ENCODE measurements around the gene CDK5RAP3.

The CDK5RAP3 gene

DNA sequence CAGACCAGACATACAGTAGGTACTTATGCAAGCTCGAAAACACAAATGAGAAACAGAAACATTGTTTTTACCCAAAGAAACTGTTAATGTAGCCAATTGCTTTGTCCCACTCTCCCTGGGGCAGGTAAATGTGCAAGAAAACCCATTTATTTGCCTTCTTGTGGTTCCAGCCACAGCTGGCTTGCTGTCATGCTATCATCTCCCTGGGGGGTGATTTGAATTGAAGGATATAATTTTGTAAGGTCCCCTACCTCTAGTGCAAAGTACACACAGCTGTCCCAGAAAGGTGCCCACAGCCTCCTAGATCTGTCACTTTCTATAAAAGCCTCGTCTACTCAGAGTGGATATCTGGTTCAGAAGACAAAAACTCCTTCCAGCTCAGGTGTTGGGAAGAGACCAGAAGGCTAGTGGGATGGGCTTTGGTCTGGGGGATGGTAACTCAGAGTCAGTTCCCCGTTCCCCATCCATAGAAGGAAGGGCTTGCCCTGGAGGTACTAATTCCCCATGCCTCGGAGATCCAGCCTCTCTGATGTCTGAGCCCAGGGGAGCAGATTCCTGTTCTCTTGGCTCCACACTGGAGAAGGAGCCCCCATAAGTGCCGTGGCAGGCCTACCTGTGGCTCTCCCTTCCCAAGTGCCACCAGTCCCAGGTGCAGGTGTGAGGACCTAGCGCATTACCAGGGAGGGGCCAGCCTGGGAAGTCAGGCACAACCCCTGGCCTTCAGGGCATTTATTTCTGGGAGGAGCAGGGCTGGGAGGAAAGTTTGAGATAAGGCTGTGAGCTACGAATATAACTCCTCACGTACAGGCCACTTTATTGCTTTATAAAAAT is 10.9 kb upstream of the CDK5RAP3 start (continued):
- TF ChIP-seq IKZF3 (tag by site-specific recombination; IDR thresholded peaks at IDR 0.05): 0 out of 2 replicates have a peak, but pooled peaks have one; percentile 28
- TF ChIP-seq PRDM6 (tag by site-specific recombination; IDR thresholded peaks at IDR 0.05): no peak
- TF ChIP-seq SP2 (tag by site-specific recombination; IDR thresholded peaks at IDR 0.05): no peak

- Histone ChIP-seq H3K4me1 (ENCODE audit: control insufficient read depth, insufficient read depth, low read length) (peaks cover 24% of the 10 kb centered on the region), H3K9me3 (ENCODE audit: control insufficient read depth, insufficient read depth, low read depth, low read length) (no peaks in the 10 kb centered on the region), H3K36me3 (ENCODE audit: control insufficient read depth in 2 of 2, insufficient read depth in 1 of 2, low read length in 2 of 2) (no peaks in the 10 kb centered on the region), H3K27ac (ENCODE audit: extremely low read depth, low read depth, low read length) (no peak overlapping the region), H3K4me3 (ENCODE audit: low read depth, low read length) (no peak overlapping the region)
- ChIA-PET CTCF (interaction anchor here (0.6 to 22.4 kb wide), 6 partner anchors 13 to 1425 kb away, joined by 3 to 592 read pairs (median 3); partner anchors contain the start of genes CDK5RAP3 and SP6), POLR2A (interaction anchor here (0.8 kb wide), 1 partner anchor 9 kb away, joined by 5 read pairs; the partner anchor contains the start of gene CDK5RAP3)
- TF ChIP-seq, protein P1, sequence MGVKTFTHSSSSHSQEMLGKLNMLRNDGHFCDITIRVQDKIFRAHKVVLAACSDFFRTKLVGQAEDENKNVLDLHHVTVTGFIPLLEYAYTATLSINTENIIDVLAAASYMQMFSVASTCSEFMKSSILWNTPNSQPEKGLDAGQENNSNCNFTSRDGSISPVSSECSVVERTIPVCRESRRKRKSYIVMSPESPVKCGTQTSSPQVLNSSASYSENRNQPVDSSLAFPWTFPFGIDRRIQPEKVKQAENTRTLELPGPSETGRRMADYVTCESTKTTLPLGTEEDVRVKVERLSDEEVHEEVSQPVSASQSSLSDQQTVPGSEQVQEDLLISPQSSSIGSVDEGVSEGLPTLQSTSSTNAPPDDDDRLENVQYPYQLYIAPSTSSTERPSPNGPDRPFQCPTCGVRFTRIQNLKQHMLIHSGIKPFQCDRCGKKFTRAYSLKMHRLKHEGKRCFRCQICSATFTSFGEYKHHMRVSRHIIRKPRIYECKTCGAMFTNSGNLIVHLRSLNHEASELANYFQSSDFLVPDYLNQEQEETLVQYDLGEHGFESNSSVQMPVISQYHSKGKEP (tag by site-specific recombination; IDR thresholded peaks at IDR 0.05): no peak
- TF ChIP-seq ZNF623 (tag by site-specific recombination; IDR thresholded peaks at IDR 0.05) (no peak), ZSCAN4 (tag by site-specific recombination; IDR thresholded peaks at IDR 0.05) (no peak), ZXDB (tag by site-specific recombination; IDR thresholded peaks at IDR 0.05) (no peak), ZNF426 (tag by site-specific recombination; IDR thresholded peaks at IDR 0.05) (no peak), ZNF354C (tag by site-specific recombination; IDR thresholded peaks at IDR 0.05; ENCODE audit: borderline replicate concordance, low read depth) (no peak), TCF7L2 (IDR thresholded peaks at IDR 0.05; ENCODE audit: borderline replicate concordance, low read depth, low read length) (no peak), BCL11B (tag by site-specific recombination; IDR thresholded peaks at IDR 0.05; ENCODE audit: low read depth) (no peak), ZNF292 (tag by site-specific recombination; IDR thresholded peaks at IDR 0.05; ENCODE audit: borderline replicate concordance, low read depth) (no peak), ZNF169 (tag by site-specific recombination; IDR thresholded peaks at IDR 0.05) (no peak)
Observed at GRCh38 chr17:47961406-47961805, 9.5 kb upstream of the CDK5RAP3 start.

GRCh38 chr17:47962901-47963300 is 8.0 kb upstream of the CDK5RAP3 start:
- Histone ChIP-seq H3K36me3 (ENCODE audit: control insufficient read depth in 2 of 2, insufficient read depth in 1 of 2, low read length in 2 of 2) (no peaks in the 10 kb centered on the region), H3K27ac (ENCODE audit: extremely low read depth, low read depth, low read length) (no peak overlapping the region), H3K9me3 (ENCODE audit: control insufficient read depth, insufficient read depth, low read depth, low read length) (no peaks in the 10 kb centered on the region), H3K4me1 (ENCODE audit: control insufficient read depth, insufficient read depth, low read length) (peaks cover 13% of the 10 kb centered on the region), H3K4me3 (ENCODE audit: low read depth, low read length) (no peak overlapping the region)
- POLR2A ChIA-PET: no interaction called here
- TF ChIP-seq ZNF132 (tag by site-specific recombination; IDR thresholded peaks at IDR 0.05; ENCODE audit: borderline replicate concordance) (no peak), ZNF416 (tag by site-specific recombination; IDR thresholded peaks at IDR 0.05) (no peak), ZFHX2 (tag by site-specific recombination; conservative IDR thresholded peaks at IDR 0.05) (no peak), ZNF48 (tag by site-specific recombination; IDR thresholded peaks at IDR 0.05) (no peak), ZNF157 (tag by site-specific recombination; IDR thresholded peaks at IDR 0.05) (no peak), SP2 (tag by site-specific recombination; IDR thresholded peaks at IDR 0.05) (no peak), ZNF530 (tag by site-specific recombination; IDR thresholded peaks at IDR 0.05; ENCODE audit: low read depth) (no peak)
- CTCF ChIA-PET: interaction anchor here (9.5 to 22.4 kb wide), 2 partner anchors 11 to 15 kb away, joined by 124 to 592 read pairs; partner anchors contain the start of gene CDK5RAP3
